H1 (cell line): ENCODE results near the gene AMPH. TPM values are rescaled to one million over a fixed set of nuclear protein-coding genes. Genes with fewer than 3 reads are reported as not detected.

Experiments
- CTCF ChIA-PET: fragments of 300-600 bp; sonication (Branson Sonifier 250); formaldehyde crosslinking; loops from one replicate; lab custom pipeline; 2021; ENCODE audit not compliant: partially characterized antibody; lab: Charles Lee
- POLR2A ChIA-PET: fragments of 300-600 bp; sonication (Branson Sonifier 250); formaldehyde crosslinking; loops from one replicate; lab custom pipeline; 2021; ENCODE audit warnings: inconsistent platforms; ENCODE audit not compliant: partially characterized antibody; lab: Charles Lee
- DNase-seq, 2 experiments: peaks; one replicate each; pipeline versions ENCODE4 v3.0.0 to v3.0.0-alpha.2; 2010 to 2022; ENCODE audit warnings: low spot score in 2 of 2, low read depth in 1 of 2, mixed read lengths in 1 of 2
- FAIRE-seq: peaks from 2 replicates; lab custom pipeline; 2011; peaks lifted over from hg19 to GRCh38; lab: Jason Lieb, UNC
- H2AFZ ChIP-seq: 2 replicates; pipeline ENCODE4 v1.8.1; 2012; ENCODE audit warnings: low read length, inconsistent platforms
- H2AK5ac ChIP-seq: 2 replicates; pipeline ENCODE4 v1.6.1; 2013; ENCODE audit warnings: low read depth, low read length
- H2BK120ac ChIP-seq: replicated peaks from 2 replicates; pipeline ENCODE3; 2013; ENCODE audit warnings: low read depth, low read length, inconsistent platforms
- H2BK12ac ChIP-seq: 2 replicates; pipeline ENCODE4 v1.6.1; 2013; ENCODE audit warnings: low read depth, low read length
- H2BK15ac ChIP-seq: 2 replicates; pipeline ENCODE4 v1.6.1; 2013; ENCODE audit warnings: low read length
- H2BK20ac ChIP-seq: 2 replicates; pipeline ENCODE4 v1.6.1; 2013; ENCODE audit warnings: low read length
- H2BK5ac ChIP-seq: 2 replicates; pipeline ENCODE4 v1.6.1; 2013; ENCODE audit warnings: low read depth, low read length
- H3K14ac ChIP-seq: 2 replicates; pipeline ENCODE4 v1.6.1; 2013; ENCODE audit warnings: inconsistent platforms; ENCODE audit not compliant: insufficient read length
- H3K18ac ChIP-seq: 2 replicates; pipeline ENCODE4 v1.6.1; 2013; ENCODE audit warnings: low read length; ENCODE audit errors: extremely low read depth
- H3K23ac ChIP-seq: 2 replicates; pipeline ENCODE4 v1.6.1; 2013; ENCODE audit warnings: inconsistent platforms; ENCODE audit not compliant: insufficient read length
- H3K23me2 ChIP-seq: 2 replicates; pipeline ENCODE4 v1.6.1; 2013; ENCODE audit warnings: low read depth, low read length
- H3K27ac ChIP-seq: 2 replicates; pipeline ENCODE4 v1.6.1; 2011; ENCODE audit warnings: low read depth, low read length, inconsistent platforms
- H3K27me3 ChIP-seq, 4 experiments: replicated peaks in 1 of 4; 1 replicate in 1 of 4; 2 replicates in 3 of 4; pipeline versions ENCODE4 v1.6.1 to v1.8.1; 2011 to 2013; ENCODE audit warnings: low read length in 3 of 4, mild to moderate bottlenecking in 3 of 4, inconsistent platforms in 2 of 4, mixed read lengths in 2 of 4, moderate library complexity in 1 of 4; ENCODE audit not compliant: control insufficient read depth in 3 of 4, insufficient read depth in 3 of 4; ENCODE audit errors: extremely low read depth in 1 of 4
- H3K36me3 ChIP-seq, 4 experiments: 2 replicates each; pipeline versions ENCODE4 v1.6.1 to v1.8.1; 2011 to 2013; ENCODE audit warnings: mild to moderate bottlenecking in 4 of 4, low read length in 3 of 4, moderate library complexity in 2 of 4, control low read depth in 1 of 4, inconsistent platforms in 1 of 4; ENCODE audit not compliant: insufficient read depth in 4 of 4, control insufficient read depth in 2 of 4
- H3K4ac ChIP-seq: replicated peaks from 2 replicates; pipeline ENCODE3; 2013; ENCODE audit warnings: low read length, low read depth, mixed read lengths, inconsistent platforms; ENCODE audit not compliant: insufficient read length
- H3K4me1 ChIP-seq, 4 experiments: replicated peaks in 1 of 4; 1 replicate in 1 of 4; 2 replicates in 3 of 4; pipeline versions ENCODE4 v1.6.1 to v1.8.1; 2011 to 2013; ENCODE audit warnings: low read length in 3 of 4, inconsistent platforms in 2 of 4, mixed read lengths in 1 of 4; ENCODE audit not compliant: insufficient read depth in 4 of 4, control insufficient read depth in 3 of 4
- H3K4me2 ChIP-seq, 2 experiments: 2 replicates each; pipeline versions ENCODE4 v1.6.1 to v1.8.1; 2011 to 2013; ENCODE audit warnings: low read depth in 2 of 2, low read length in 2 of 2, control low read depth in 1 of 2, inconsistent platforms in 1 of 2, mild to moderate bottlenecking in 1 of 2; ENCODE audit not compliant: insufficient read depth in 1 of 2
- H3K4me3 ChIP-seq, 4 experiments: fragments of 200-600, 300-600 bp in 1 of 4; sonication (generic), shearing (Covaris generic), sonication (Bioruptor Twin) in 1 of 4; 2 replicates each; pipeline versions ENCODE4 v1.5.1 to v1.8.1; 2011 to 2016; ENCODE audit warnings: low read length in 4 of 4, low read depth in 3 of 4, control low read depth in 2 of 4, inconsistent platforms in 2 of 4, mild to moderate bottlenecking in 2 of 4, mixed read lengths in 1 of 4, moderate library complexity in 1 of 4; ENCODE audit not compliant: insufficient read depth in 2 of 4; ENCODE audit errors: extremely low read depth in 1 of 4
- H3K56ac ChIP-seq: replicated peaks from 2 replicates; pipeline ENCODE3; 2013; ENCODE audit warnings: low read depth, mild to moderate bottlenecking, mixed read lengths, low read length, inconsistent platforms; ENCODE audit not compliant: insufficient read length
- H3K79me1 ChIP-seq: 2 replicates; pipeline ENCODE4 v1.6.1; 2013; ENCODE audit warnings: low read depth, low read length, control low read depth
- H3K79me2 ChIP-seq, 2 experiments: 2 replicates each; pipeline versions ENCODE4 v1.6.1 to v1.8.1; 2012 to 2013; ENCODE audit warnings: low read length in 2 of 2, mild to moderate bottlenecking in 2 of 2, inconsistent platforms in 1 of 2; ENCODE audit not compliant: insufficient read depth in 2 of 2, control insufficient read depth in 1 of 2
- H3K9ac ChIP-seq, 4 experiments: replicated peaks in 1 of 4; 1 replicate in 1 of 4; 2 replicates in 3 of 4; pipeline versions ENCODE4 v1.6.1 to v1.8.1; 2011 to 2013; ENCODE audit warnings: low read depth in 3 of 4, low read length in 3 of 4, control low read depth in 2 of 4, mild to moderate bottlenecking in 2 of 4, moderate library complexity in 2 of 4, inconsistent platforms in 1 of 4; ENCODE audit errors: extremely low read depth in 1 of 4
- H3K9me3 ChIP-seq, 2 experiments: 2 replicates each; pipeline versions ENCODE4 v1.6.1 to v1.8.1; 2012 to 2013; ENCODE audit warnings: mild to moderate bottlenecking in 2 of 2, moderate library complexity in 2 of 2, control low read depth in 1 of 2, inconsistent platforms in 1 of 2, low read depth in 1 of 2, low read length in 1 of 2, mixed read lengths in 1 of 2; ENCODE audit not compliant: insufficient read depth in 2 of 2
- H4K20me1 ChIP-seq, 2 experiments: replicated peaks in 1 of 2; 2 replicates each; pipeline versions ENCODE3 to v1.8.1; 2011 to 2013; ENCODE audit warnings: inconsistent platforms in 2 of 2, low read length in 2 of 2, mild to moderate bottlenecking in 1 of 2; ENCODE audit not compliant: insufficient read depth in 2 of 2, control insufficient read depth in 1 of 2
- H4K5ac ChIP-seq: 2 replicates; pipeline ENCODE4 v1.6.1; 2013; ENCODE audit warnings: low read length, low read depth, mixed read lengths, inconsistent platforms; ENCODE audit not compliant: insufficient read length
- H4K8ac ChIP-seq: 2 replicates; pipeline ENCODE4 v1.8.0; 2013; ENCODE audit warnings: mild to moderate bottlenecking, moderate library complexity, low read length, inconsistent platforms; ENCODE audit not compliant: insufficient read depth; ENCODE audit errors: extremely low read depth
- H4K91ac ChIP-seq: replicated peaks from 2 replicates; pipeline ENCODE3; 2013; ENCODE audit warnings: low read length, mixed read lengths, inconsistent platforms; ENCODE audit not compliant: insufficient read length
- CREB1 ChIP-seq: IDR thresholded peaks from 2 replicates; pipeline ENCODE4 v1.6.1; 2012; ENCODE audit warnings: inconsistent platforms
- EP300 ChIP-seq, 2 experiments: IDR thresholded peaks; 1 replicate in 1 of 2; 2 replicates in 1 of 2; pipeline ENCODE4 v1.6.1; 2011 to 2012; ENCODE audit warnings: low read depth in 2 of 2, low read length in 2 of 2, mild to moderate bottlenecking in 2 of 2, borderline replicate concordance in 1 of 2, inconsistent platforms in 1 of 2, moderate library complexity in 1 of 2
- HDAC6 ChIP-seq: IDR thresholded peaks from one replicate; pipeline ENCODE4 v1.7.1; 2012; ENCODE audit warnings: low read depth, mild to moderate bottlenecking, inconsistent platforms, low read length, moderate library complexity
- KDM1A ChIP-seq: fragments of 200-600, 300-600 bp; sonication (generic); IDR thresholded peaks from 2 replicates; pipeline ENCODE4 v1.7.1; 2016; ENCODE audit warnings: mild to moderate bottlenecking, low read length, borderline replicate concordance
- PHF8 ChIP-seq: fragments of 200-600 bp; sonication (generic); conservative IDR thresholded peaks from 2 replicates; pipeline ENCODE4 v1.7.1; 2012; ENCODE audit warnings: low read depth, mild to moderate bottlenecking, inconsistent platforms, low read length, moderate library complexity
- RAD21 ChIP-seq, 2 experiments: IDR thresholded peaks in 1 of 2; conservative IDR thresholded peaks in 1 of 2; 2 replicates each; pipeline ENCODE4 v1.6.1; 2011; ENCODE audit warnings: low read depth in 2 of 2, low read length in 2 of 2, improper control_type of control experiment in 1 of 2, inconsistent platforms in 1 of 2, mild to moderate bottlenecking in 1 of 2, moderate library complexity in 1 of 2
- SIRT6 ChIP-seq: IDR thresholded peaks from one replicate; pipeline ENCODE4 v1.7.1; 2012; ENCODE audit warnings: low read length, inconsistent platforms
- SIX5 ChIP-seq: IDR thresholded peaks from 2 replicates; pipeline ENCODE4 v1.6.1; 2011; ENCODE audit warnings: mild to moderate bottlenecking, low read depth, low read length
- TBP ChIP-seq: IDR thresholded peaks from 2 replicates; pipeline ENCODE4 v1.6.1; 2011; ENCODE audit warnings: low read depth, low read length, improper control_type of control experiment
- ZNF274 ChIP-seq: IDR thresholded peaks from 2 replicates; pipeline ENCODE4 v1.7.0; 2012; ENCODE audit warnings: low read length, borderline replicate concordance; ENCODE audit errors: extremely low read depth
- WGBS, 2 experiments: shearing (Covaris generic) in 1 of 2; methylation state at CpG; one replicate each; pipeline versions ENCODE4 v1.1.6 to v1.1.7; 2013 to 2015; ENCODE audit warnings: low lambda C conversion rate in 2 of 2, mixed read lengths in 2 of 2, inconsistent platforms in 1 of 2, low coverage in 1 of 2, missing lambda C conversion rate in 1 of 2; ENCODE audit not compliant: insufficient replicate concordance in 2 of 2, insufficient coverage in 1 of 2, insufficient read length in 1 of 2; ENCODE audit errors: extremely low coverage in 1 of 2, missing lambda C conversion rate in 1 of 2; 5-methylcytosine and 5-hydroxymethylcytosine counted together
- polyA plus RNA-seq, 7 experiments: library from polyadenylated mRNA; depleted of rRNA in 3 of 7; stranded (reverse) in 5 of 7; unstranded in 2 of 7; fragments of >200 nt in 5 of 7; fragments of 200-250 nt in 2 of 7; gene quantifications; 1 replicate in 5 of 7; 2 replicates in 1 of 7; 4 replicates in 1 of 7; pipeline versions ENCODE4 v1.2.1 to v1.2.3, GENCODE V29; 2011 to 2013; ENCODE audit warnings: missing spikeins in 2 of 7, mixed read lengths in 2 of 7
- total RNA-seq: library from RNA; stranded (reverse); fragmentation: NEBNext Ultra II Directional; extraction: Animal tissue kit (Norgen Biotek cat#: 25700); gene quantifications from 2 replicates; pipeline ENCODE4 v1.2.1, GENCODE V29; 2021
- TF ChIP-seq, protein P1 (sequence below), 3 experiments: IDR thresholded peaks; 1 replicate in 2 of 3; 2 replicates in 1 of 3; pipeline versions ENCODE4 v1.5.1 to v1.6.1; 2011; ENCODE audit warnings: low read length in 3 of 3, mild to moderate bottlenecking in 3 of 3, inconsistent platforms in 2 of 3, low read depth in 1 of 3, moderate library complexity in 1 of 3; ENCODE audit not compliant: insufficient read depth in 1 of 3; ENCODE audit errors: control extremely low read depth in 1 of 3

AMPH gene
- total and polyA plus RNA-seq, 2 of the 8 experiments (the other 6 are each of a cell fraction or from before 2014, with no cell fraction given), result 7.3 to 12.2 TPM

DNA sequence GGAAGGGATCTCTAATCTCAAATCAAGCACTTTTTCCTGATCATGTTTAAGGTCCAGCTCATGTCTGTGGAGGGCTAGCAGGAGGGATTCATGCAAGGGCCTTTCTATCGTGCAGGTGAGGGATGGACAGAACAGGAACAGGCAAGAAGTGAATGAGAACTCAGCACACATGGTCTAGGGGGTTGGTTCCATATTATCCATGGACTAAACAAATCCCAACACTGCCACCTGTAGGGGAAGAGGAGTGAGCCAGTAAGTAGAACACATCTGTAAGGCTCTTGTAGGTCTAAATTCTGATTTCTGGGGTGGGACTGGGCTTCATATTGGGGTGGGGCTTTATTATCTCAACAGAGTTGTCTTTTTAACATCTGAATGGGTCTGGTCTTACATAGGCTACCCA is 219.8 kb downstream of the AMPH start:
- DNase-seq, result no peak
- Histone ChIP-seq H3K27me3 (no peaks in the 10 kb centered on the region), H2BK5ac (no peak overlapping the region), H3K36me3 (no peaks in the 10 kb centered on the region), H3K56ac (no peak overlapping the region), H3K23me2 (no peaks in the 10 kb centered on the region), H2AK5ac (no peak overlapping the region), H3K4me1 (peaks cover 0 to 2% (median 0%) of the 10 kb centered on the region in 4 experiments; a peak in 1 of 7 replicates), H4K20me1 (no peaks in the 10 kb centered on the region), H3K14ac (no peak overlapping the region), H3K18ac (no peak overlapping the region), H3K9me3 (no peaks in the 10 kb centered on the region), H4K5ac (no peak overlapping the region), H2BK15ac (no peak overlapping the region), H3K4ac (no peak overlapping the region), H3K27ac (no peak overlapping the region), H3K79me1 (no peaks in the 10 kb centered on the region), H4K91ac (no peak overlapping the region), H3K4me3 (no peak overlapping the region), H2BK120ac (no peak overlapping the region), H3K79me2 (no peaks in the 10 kb centered on the region), H4K8ac (no peak overlapping the region), H2BK20ac (no peak overlapping the region), H2BK12ac (no peak overlapping the region), H3K4me2 (no peak overlapping the region), H3K9ac (no peak overlapping the region), H3K23ac (no peak overlapping the region), H2AFZ (0 out of 2 replicates have a peak overlapping the region, but pooled peaks have one; percentile 70)
- CTCF ChIA-PET, result interaction anchor here (0.6 to 4.0 kb wide), 22 partner anchors 9 to 248 kb away, joined by 3 to 24 read pairs (median 4); partner anchors contain the start of gene AMPH
- POLR2A ChIA-PET, result interaction anchor here (1.8 kb wide), 1 partner anchor 12 kb away, joined by 4 read pairs; no protein-coding TSS in a partner anchor
- TF ChIP-seq HDAC6 (no peak), ZNF274 (no peak), PHF8 (no peak), SIX5 (no peak), TBP (no peak), RAD21 (IDR thresholded peaks at IDR 0.05 in 1 of 2, conservative IDR thresholded peaks at IDR 0.05 in 1 of 2; ENCODE audit: low read depth in 2 of 2, low read length in 2 of 2) (peak; percentile 29 to 35), SIRT6 (no peak), EP300 (IDR thresholded peaks at IDR 0.05; ENCODE audit: borderline replicate concordance in 1 of 2, low read depth in 2 of 2, low read length in 2 of 2) (no peak), KDM1A (no peak), CREB1 (no peak)
- TF ChIP-seq, protein P1, sequence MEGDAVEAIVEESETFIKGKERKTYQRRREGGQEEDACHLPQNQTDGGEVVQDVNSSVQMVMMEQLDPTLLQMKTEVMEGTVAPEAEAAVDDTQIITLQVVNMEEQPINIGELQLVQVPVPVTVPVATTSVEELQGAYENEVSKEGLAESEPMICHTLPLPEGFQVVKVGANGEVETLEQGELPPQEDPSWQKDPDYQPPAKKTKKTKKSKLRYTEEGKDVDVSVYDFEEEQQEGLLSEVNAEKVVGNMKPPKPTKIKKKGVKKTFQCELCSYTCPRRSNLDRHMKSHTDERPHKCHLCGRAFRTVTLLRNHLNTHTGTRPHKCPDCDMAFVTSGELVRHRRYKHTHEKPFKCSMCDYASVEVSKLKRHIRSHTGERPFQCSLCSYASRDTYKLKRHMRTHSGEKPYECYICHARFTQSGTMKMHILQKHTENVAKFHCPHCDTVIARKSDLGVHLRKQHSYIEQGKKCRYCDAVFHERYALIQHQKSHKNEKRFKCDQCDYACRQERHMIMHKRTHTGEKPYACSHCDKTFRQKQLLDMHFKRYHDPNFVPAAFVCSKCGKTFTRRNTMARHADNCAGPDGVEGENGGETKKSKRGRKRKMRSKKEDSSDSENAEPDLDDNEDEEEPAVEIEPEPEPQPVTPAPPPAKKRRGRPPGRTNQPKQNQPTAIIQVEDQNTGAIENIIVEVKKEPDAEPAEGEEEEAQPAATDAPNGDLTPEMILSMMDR (IDR thresholded peaks at IDR 0.05; ENCODE audit: control extremely low read depth in 1 of 3, insufficient read depth in 1 of 3, low read depth in 1 of 3, low read length in 3 of 3), result peak in 2 of 3 experiments; percentile 55 to 68; a peak in 2 of 4 replicates
- peak; percentile 73 for FAIRE-seq
- WGBS, 2 experiments, result 68% methylated on average over 1 of the region's 1 CpG; no CpG with 5 or more reads in 1 of the 2 experiments
